RPMI8226 (cell line): ENCODE results near the gene RPL19.
"Not testable (repeated sequence)": the region's sequence is repeated elsewhere in the genome, so short reads cannot be mapped to it uniquely, and the experiment has no call there.

Experiments used
- DNase-seq: peaks from one replicate; pipeline ENCODE4 v3.0.0-alpha.2; 2015

Gene RPL19

GRCh38 chr17:39200070-39200879, at the start of gene RPL19:
TSS of gene RPL19 (plus strand) at chr17:39200283. CDS start at chr17:39200345, 62 bp downstream.
- peak; percentile 84 for DNase-seq

GRCh38 chr17:39150795-39151149, 49.3 kb upstream of the RPL19 start:
- DNase-seq = peak; percentile 0

GRCh38 chr17:39151150-39151942, 48.7 kb upstream of the RPL19 start, which contains the start of gene PLXDC1:
TSS of gene PLXDC1 (minus strand) at chr17:39151637. CDS start at chr17:39151437, 200 bp downstream.
- no peak for DNase-seq

GRCh38 chr17:39151943-39152818, 47.9 kb upstream of the RPL19 start:
- DNase-seq = no peak

GRCh38 chr17:39153599-39154051, 46.5 kb upstream of the RPL19 start:
- DNase-seq = peak; percentile 82

GRCh38 chr17:39155654-39156053, 44.4 kb upstream of the RPL19 start:
- no peak for DNase-seq

- DNase-seq = no peak
Observed at GRCh38 chr17:39156491-39156890, 43.6 kb upstream of the RPL19 start.

- no peak for DNase-seq
Observed at GRCh38 chr17:39158623-39159022, 41.5 kb upstream of the RPL19 start.

GRCh38 chr17:39161962-39162361, 38.1 kb upstream of the RPL19 start:
- no peak for DNase-seq

GRCh38 chr17:39164675-39165143, 35.4 kb upstream of the RPL19 start:
- DNase-seq = peak; percentile 85

GRCh38 chr17:39165178-39165840, 34.8 kb upstream of the RPL19 start:
- DNase-seq = no peak

GRCh38 chr17:39165841-39166349, 34.2 kb upstream of the RPL19 start, which contains the start of gene ARL5C:
TSS of gene ARL5C (minus strand) at chr17:39166161. CDS start at chr17:39165760, 401 bp downstream.
- no peak for DNase-seq

GRCh38 chr17:39166437-39167335, 33.4 kb upstream of the RPL19 start:
- peak; percentile 63 for DNase-seq

- DNase-seq = peak; percentile 91
Observed at GRCh38 chr17:39167476-39167875, 32.6 kb upstream of the RPL19 start.

- DNase-seq = not testable (repeated sequence)
Observed at GRCh38 chr17:39168503-39168902, 31.6 kb upstream of the RPL19 start.

- no peak for DNase-seq
Observed at GRCh38 chr17:39169101-39169500, 31.0 kb upstream of the RPL19 start.

GRCh38 chr17:39169518-39169917, 30.6 kb upstream of the RPL19 start:
- no peak for DNase-seq

- no peak for DNase-seq
Observed at GRCh38 chr17:39170109-39170508, 30.0 kb upstream of the RPL19 start.

- no peak for DNase-seq
Observed at GRCh38 chr17:39170558-39170957, 29.5 kb upstream of the RPL19 start.

GRCh38 chr17:39171933-39172332, 28.1 kb upstream of the RPL19 start:
- peak; percentile 68 for DNase-seq

GRCh38 chr17:39173080-39173479, 27.0 kb upstream of the RPL19 start:
- DNase-seq = peak; percentile 49
